ENCODE results near the gene COL3A1.

COL3A1 gene

DNA sequence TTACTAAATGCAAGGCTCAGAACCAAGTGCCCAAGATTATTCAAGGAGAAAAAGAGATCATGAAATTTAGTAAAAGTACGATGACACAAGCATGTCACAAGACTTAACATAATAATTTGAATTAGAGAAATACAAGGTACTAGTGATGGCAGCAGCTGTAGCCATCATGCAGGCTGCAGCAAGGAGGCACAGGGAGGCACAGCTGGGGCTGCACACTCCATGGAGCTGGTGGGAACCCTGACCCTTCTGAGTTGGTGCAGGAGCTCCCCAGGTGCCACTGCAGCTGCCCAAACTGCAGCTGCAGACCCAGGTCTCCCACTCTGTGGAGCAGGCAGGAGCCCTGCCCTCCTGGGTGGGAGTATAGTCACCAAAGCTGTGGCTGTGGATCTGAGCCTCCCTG lies 46.0 kb downstream of the COL3A1 start:
- DNase-seq = no peak

DNA sequence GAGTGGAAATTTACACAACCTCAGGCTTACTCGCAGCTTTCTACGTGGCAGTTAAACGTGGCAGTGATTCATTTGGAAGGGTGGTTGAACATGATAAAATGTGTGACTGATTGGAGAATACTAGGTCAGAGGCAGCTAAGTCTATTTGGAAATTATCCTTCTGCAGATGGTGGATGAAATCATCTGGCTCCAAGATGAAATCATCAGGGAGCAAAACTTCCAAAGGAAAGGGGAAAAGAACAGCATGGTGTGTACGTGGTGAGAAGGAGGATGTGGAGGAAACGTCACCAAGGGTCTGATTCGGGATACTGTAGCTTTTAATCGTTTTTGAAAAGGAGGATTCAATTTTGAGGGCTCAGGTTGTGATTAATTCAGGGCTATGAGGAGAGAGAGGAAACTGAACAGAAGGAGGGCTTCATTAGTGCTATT lies 47.9 kb downstream of the COL3A1 start:
- no peak for DNase-seq

DNA sequence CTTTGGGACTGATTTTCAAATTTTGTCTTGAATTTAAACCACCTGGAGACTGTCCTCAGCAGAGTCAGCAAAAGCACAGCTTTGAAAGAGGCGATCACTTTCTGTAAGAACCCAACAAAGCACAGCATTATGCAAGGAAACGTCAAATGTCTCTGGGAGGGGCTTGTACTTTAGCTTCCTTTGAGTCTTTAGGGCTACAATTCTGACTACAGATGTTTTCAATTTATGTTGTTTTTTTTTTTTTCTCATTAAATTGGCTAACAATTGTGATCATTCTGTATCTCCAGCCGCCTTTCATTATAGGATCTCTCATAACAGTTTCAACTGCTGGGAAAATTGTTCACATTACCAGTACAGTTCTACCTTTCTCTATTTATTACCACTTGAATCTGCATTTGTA lies 48.3 kb downstream of the COL3A1 start:
- DNase-seq = no peak

DNA sequence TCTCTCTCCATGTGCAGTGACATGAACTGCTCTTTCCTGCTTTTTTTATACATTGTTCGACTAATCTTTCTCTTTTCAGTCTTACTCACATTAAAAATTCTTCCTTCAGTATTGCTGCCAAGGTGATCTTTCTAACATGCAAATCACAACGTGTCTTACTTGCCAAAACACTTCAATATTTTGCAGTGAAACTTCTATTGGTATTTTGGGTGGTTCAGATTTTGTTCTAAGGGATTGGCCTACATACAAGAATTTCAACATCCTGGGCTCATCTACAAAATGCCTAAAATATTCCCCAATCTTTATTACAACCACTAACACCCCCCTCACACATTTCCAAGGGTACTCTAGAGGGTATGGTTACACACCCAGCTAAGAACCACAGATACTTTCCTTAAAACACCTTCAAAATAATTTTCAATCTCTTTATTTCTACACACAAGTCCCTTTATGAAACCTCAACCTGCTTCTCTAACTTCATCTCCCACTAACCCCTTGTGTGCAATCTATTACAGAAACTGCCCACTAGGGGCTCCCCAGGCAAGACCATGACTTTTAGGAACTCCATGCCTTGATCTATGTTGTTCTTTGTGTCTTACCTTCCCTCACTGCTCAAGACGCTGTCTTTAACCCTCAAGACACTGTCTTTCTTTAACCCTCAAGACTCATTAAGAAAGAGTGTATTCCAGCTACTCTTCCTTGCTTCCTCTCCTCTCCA lies 50.9 kb downstream of the COL3A1 start:
- no peak for DNase-seq

DNA sequence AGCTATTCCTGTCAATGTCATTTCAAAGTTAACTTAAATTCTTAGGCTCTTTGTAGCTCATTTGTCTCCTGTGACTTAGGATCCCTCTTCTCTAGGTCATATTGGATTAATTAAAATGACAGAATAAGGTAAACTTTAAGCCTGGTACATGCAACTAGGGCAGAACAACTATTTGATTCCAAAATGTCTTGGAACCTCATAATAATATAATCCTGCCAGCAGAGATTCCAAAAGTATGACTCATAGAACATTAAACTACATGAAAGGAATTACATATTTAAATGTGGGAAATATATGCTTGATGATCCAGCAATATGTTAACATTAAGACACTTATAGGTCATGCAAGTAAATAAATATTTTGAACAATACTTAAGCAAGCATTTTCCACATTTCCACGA lies 63.3 kb downstream of the COL3A1 start:
- no peak for DNase-seq

DNA sequence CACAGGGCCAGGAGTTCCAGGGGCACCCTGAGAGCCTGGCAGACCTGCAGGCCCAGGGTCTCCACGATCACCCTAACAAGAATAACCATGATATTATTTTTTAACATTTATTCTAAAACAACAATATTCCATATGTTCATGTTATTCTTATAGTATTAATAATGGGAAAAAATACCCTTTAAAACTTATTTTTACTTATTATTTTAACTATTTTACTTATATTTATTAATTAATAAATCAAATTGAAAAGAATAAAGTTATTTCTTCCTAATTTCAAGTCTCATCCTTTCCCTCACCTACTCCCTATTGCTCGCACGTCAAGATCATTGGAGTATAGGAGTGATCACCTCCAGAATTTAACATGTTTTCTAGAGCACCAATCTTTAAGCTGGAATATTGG lies 71.7 kb downstream of the COL3A1 start:
- no peak for DNase-seq

DNA sequence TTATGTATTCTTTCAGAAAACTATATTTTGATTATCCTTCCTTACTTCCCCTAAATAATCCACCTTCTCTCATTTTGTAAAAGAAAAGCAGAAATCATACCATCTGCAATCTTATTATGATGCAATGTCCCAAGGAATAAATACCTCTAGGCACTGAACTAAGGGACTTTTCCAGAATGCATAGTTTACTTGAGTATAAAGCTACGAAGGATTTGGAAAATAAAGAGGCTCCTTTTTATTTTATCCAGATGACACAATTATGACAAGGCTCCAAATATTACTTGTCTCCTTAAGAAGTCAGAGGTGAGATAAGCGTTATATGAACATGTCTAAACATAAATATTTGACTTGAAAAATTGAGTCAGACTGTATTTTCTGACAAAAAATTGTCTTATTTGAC lies 72.1 kb downstream of the COL3A1 start:
- no peak for DNase-seq

DNA sequence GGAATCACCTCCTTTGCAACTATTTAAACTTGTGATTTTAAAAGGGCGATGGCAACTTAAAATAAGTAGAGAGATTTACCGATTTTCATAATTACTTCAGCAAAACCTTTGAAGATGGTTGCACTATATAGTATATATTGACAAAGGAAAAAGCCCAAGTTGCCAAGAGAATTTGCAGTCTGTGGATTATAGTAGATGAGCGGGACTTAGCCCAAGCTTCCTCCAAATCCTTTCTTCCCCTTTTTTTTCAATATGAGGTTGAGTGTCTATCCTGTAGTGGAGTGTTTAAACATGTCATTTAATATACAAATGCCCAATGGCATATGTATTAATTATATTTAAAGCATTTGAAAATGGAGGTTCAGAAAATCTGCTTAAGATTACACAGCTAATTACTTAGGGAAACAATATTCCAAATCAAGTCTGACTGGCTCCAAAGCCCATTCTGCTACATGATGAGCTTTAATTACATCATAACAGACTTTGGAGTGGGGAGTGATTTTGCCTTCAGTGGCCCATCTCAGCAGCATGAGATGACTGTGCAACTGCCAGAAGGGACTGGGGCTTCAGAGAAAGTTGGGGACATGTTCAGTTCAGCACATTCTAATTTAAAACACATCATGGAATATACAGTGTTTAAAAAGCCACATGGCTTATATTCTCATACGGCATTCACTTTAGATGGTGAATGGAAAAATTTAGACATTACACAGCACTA lies 73.2 kb downstream of the COL3A1 start:
- DNase-seq = no peak

DNA sequence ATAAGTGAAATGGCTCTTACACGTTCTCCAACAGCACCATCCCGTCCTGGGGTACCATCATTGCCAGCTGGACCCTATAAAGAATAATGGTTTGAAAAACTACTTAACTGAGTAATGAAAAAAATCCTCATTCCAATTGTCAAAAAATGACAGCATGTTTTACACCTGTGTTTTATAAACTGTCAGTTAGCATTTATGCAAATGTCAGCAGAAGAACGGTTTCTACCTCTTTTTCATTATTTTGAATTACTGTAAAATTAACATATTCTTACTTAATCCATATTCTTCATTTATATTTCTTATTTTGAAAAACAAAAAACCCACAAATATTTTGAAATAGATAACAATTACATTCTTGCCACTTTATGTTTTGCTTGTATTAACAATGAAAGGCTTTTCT lies 74.0 kb downstream of the COL3A1 start:
- DNase-seq = no peak

DNA sequence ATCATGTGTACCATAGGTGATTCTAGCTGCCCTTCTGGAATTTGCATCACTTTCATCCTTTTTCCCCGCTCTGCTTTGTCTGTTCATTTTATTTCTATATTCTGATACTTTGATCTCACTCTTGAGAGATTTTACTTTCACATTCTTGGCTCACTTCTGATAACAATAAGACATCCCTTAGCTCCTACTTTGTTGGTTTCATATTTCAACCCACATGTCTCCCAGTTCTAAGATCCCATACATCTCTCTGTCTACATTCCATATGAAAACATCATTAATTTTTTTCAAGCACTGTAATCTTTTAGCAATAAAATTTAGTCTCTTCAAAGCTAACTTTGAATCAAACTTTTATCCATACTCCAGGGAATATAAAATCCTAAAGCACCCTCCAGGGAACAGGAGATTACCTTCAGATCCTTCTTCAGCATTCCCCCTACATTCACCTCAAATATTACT lies 75.6 kb downstream of the COL3A1 start:
- DNase-seq = no peak

DNA sequence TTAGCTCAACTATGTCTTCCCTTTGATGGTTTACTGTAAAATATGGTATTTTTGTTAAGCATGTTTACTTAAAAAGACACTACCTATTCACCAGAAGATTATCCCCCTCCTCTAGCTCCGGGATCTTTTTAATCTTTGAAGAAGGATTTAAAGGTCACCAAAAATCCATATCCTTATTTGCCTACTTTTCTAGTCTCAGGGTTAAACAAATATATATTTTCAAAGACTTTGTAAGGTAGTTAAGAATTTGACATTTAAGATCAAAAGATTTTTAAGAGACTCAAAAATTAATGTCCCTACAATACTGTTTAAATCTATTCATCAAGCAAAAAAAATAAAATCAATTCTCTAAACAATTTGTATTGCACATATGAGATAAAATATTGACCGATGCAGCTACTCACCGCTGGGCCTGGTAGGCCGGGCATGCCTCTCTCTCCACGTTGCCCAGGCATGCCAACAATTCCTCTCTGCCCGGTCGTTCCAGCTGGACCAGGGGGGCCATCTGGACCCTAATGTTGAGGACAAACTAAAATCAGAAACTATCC lies 76.1 kb downstream of the COL3A1 start:
- DNase-seq = no peak

DNA sequence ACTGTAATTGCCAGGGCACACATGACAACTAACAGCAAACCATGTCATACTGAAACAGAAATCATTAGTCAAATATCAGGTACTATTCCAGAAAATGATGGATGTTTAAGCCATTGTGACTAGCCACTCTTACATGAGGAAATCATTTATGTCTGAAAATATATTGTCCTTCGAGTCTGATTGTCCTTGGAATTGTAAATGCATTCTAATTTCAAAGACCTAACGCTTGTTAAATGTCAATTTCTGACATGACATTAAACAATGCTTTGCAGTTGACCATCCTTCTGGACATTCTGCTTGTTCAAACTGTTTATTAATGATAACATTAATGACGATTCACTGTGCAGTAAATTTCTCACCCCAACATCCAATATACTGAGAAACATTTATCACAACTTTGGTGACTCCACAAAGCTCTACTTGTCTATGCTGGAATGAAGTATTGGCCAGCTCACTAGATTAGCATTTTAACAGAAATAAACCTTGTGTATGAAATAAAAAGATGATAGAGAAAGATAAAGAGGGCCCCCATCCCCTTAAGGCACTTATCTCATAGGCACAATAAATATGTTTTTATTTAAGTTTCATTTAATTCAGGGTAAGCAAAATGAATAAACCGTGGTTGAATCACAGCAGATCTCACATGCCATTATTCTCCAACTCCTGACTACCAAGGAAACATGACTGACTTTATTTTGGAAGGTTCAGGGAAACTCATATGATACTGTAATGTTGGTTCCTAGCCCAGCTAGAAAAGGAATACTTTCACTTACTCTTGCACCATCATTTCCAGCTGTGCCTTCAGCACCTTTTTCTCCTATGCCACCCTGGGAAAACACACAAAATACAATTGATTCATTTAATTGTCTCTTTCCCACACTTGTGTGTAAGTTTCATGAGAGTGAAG lies 82.3 kb downstream of the COL3A1 start:
- no peak for DNase-seq

DNA sequence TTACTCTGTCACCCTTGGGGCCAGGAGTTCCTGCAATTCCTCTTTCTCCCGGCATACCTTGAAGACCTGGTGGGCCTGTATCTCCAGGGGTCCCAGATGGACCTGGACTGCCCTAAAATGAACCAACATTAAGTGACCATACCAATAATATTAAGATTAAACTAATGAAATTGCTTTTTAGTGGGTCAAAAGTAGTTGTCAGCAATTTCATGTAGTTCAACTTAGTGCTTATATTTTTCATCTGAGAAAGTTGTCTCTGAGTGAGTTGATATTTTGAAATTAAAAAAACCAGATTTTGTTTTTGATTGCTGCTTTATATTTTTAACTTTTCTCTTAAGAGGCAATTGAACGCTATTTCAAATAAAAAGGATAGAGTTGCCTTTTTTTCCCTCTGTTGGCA lies 83.1 kb downstream of the COL3A1 start:
- DNase-seq = no peak

DNA sequence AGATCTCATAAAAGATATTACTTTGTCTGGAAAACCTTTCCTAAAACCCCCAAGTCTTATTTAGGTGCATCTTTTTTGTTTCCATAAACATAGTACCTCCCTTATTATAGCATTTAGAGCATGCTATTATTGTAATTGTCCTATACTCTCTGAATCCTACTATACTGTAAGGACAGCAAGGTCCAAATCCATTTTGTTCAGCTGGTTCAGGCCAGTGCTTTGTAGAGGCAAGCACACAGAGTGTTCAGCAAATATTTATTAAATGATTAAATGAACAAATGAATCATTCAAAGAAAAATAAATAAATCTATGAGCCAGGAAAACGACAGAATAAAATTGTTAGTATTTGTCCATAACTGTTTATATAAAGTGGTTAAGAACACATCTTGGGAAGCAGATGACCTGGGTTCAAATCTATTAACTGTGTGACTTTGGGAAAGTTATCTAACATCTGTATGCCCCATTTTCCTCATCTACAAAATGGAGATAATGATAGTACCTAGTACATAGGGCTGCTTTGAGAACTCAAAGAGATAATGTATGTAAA lies 86.0 kb downstream of the COL3A1 start:
- DNase-seq = no peak

Measured in CD4-positive, alpha-beta T cell treated with Interleukin-4 for 4 hours (primary cell).